Activated T-helper 2 cell treated with anti-CD3 and anti-CD28 coated beads, Interferon-gamma antibody, Interleukin-2, Interleukin-4, amounts not matched to agents 10 μg/mL and 5 μg/mL and 100 μg/mL, durations not matched to agents 14 hours and 24 hours and 36 hours (primary cell): ENCODE results near the gene OPCML. TPM values are rescaled to one million over a fixed set of nuclear protein-coding genes. Genes with fewer than 3 reads are reported as not detected.

Experiments
- DNase-seq: peaks from one replicate; pipeline ENCODE4 v3.0.0; 2021; ENCODE audit warnings: low spot score
- H3K27ac Mint-ChIP-seq: one replicate; pipeline ENCODE4 v1.8.0; 2021; ENCODE audit warnings: mixed read lengths
- H3K27me3 Mint-ChIP-seq: one replicate; pipeline ENCODE4 v1.8.0; 2021; ENCODE audit warnings: low read depth, mixed read lengths
- H3K36me3 Mint-ChIP-seq: one replicate; pipeline ENCODE4 v1.8.0; 2021; ENCODE audit warnings: low read depth, mixed read lengths
- H3K4me1 Mint-ChIP-seq: one replicate; pipeline ENCODE4 v1.8.0; 2021; ENCODE audit warnings: low read depth, mixed read lengths
- H3K4me3 Mint-ChIP-seq: one replicate; pipeline ENCODE4 v1.8.0; 2021; ENCODE audit warnings: low read depth, mild to moderate bottlenecking, moderate library complexity, mixed read lengths
- H3K9me3 Mint-ChIP-seq: one replicate; pipeline ENCODE4 v1.8.0; 2021; ENCODE audit warnings: mixed read lengths
- intact Hi-C: fragments of 100-400 bp; cut with micrococcal nuclease; formaldehyde crosslinking; loops from one replicate; pipeline ENCODE4 v1.15.1; 2023
- total RNA-seq: library from RNA; stranded (reverse); gene quantifications from 2 replicates; pipeline ENCODE4 v1.2.3, GENCODE V29; 2022

The OPCML gene
- total RNA-seq, 1 donor from 2014 or later, result not detected

DNA sequence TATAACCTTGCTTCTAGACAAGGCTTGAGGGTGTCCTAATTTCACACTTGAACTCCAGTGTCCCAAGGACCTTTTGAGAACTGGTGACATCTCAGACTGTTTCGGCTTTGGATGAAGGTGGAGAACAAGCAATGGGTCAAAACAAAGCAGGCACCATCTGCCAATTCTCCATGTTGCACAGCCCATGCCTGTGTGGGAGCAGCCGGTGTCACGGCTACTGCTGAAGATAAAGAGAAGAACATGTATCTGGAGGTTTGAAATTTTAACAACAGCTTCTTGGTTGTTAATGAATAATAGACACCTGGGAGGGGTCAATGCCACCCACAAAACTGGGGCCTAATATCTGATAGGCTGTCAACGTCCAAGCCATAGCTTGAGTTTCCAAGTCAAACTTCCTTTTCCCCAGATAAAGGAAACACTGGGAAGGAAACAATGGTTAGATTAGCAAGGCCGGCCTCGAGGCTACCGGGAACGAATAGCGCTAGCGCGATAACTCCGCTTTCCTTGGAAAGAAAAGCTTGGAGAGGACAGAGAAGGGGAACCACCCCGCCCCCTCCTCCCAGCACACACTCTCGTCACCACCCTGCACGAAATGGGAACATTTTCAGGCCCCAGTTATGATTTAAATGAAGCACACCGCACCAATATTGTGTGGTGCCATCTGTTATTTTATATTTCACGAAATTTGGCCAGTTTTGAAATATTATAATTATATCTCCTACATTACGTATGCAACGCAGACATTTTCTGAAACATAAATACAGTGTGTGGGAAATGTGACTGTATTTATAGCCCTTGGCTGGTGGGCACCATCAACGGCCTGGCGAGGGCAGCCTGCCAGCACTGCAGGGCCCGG lies 21.8 kb upstream of the OPCML start:
- H3K27ac Mint-ChIP-seq, result no peak overlapping the region
- intact Hi-C loops, result no loop called here
- no peak for DNase-seq
- H3K36me3 Mint-ChIP-seq, result no peaks in the 10 kb centered on the region
- no peaks in the 10 kb centered on the region for H3K4me1 Mint-ChIP-seq
- H3K4me3 Mint-ChIP-seq, result no peak overlapping the region
- H3K27me3 Mint-ChIP-seq, result no peaks in the 10 kb centered on the region
- H3K9me3 Mint-ChIP-seq, result no peaks in the 10 kb centered on the region

DNA sequence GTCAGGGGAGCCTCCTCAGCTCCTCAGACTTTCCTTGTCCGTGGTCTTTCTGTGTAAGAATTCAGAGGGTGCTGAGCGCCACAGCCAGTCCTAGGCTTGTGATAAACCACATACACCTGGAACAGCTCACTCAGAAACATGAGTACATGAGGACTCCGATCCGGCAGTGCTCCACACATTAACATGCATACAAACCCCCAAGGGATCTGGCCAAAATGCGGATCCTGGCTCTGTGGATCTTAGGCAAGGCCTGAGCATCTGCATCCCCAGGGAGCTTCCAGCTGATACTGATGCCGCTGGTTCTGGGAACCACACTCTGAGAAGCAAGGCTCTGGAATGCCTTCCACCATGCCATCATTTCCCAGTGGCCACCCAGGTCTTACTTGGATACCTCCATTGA lies 20.6 kb upstream of the OPCML start:
- no peaks in the 10 kb centered on the region for H3K9me3 Mint-ChIP-seq
- intact Hi-C loops, result no loop called here
- DNase-seq, result no peak
- H3K27ac Mint-ChIP-seq, result no peak overlapping the region
- H3K27me3 Mint-ChIP-seq, result no peaks in the 10 kb centered on the region
- H3K36me3 Mint-ChIP-seq, result no peaks in the 10 kb centered on the region
- no peak overlapping the region for H3K4me3 Mint-ChIP-seq
- H3K4me1 Mint-ChIP-seq, result no peaks in the 10 kb centered on the region

DNA sequence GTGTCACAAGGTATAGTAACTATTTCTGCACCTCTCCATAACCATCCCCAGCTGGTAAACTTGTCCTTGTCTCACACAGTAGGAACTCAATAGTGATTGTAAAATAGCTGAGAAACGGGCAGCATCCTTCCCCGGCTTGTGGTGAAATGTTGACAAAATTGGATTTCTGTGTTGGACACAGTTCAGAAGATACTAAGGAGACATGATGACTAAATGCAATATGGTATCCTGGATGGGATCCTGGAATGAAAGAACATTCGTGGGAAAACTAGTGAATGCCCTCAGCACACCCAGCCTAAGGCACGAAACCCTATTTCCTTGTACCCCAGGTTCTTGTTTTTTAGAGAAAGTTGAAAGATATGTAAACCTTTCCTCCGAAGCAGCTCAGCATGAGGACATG lies 18.8 kb upstream of the OPCML start:
- no peaks in the 10 kb centered on the region for H3K9me3 Mint-ChIP-seq
- H3K27me3 Mint-ChIP-seq, result no peaks in the 10 kb centered on the region
- H3K27ac Mint-ChIP-seq, result no peak overlapping the region
- no peak for DNase-seq
- no peaks in the 10 kb centered on the region for H3K4me1 Mint-ChIP-seq
- no peak overlapping the region for H3K4me3 Mint-ChIP-seq
- H3K36me3 Mint-ChIP-seq, result no peaks in the 10 kb centered on the region
- intact Hi-C loops, result no loop called here

DNA sequence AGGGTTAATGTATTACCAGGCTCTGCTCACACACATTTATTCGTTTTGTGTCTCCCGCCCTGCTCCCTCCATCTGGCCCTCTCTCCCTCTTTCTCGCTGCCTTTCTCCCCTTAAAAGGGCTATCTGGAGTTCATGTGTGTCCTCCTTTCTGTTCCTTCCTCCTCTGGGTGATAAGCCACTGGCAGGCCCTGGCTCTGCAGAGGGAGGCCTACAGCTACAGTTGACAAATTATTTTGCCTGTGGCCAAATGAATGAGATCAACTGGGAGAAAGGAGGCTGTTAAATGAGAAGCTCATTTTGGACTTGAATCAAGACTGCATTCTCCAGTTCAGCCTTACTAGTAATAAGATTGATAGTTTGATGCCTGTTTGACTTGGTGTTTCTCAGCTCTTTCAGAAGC lies 17.5 kb upstream of the OPCML start:
- no peaks in the 10 kb centered on the region for H3K27me3 Mint-ChIP-seq
- intact Hi-C loops, result no loop called here

DNA sequence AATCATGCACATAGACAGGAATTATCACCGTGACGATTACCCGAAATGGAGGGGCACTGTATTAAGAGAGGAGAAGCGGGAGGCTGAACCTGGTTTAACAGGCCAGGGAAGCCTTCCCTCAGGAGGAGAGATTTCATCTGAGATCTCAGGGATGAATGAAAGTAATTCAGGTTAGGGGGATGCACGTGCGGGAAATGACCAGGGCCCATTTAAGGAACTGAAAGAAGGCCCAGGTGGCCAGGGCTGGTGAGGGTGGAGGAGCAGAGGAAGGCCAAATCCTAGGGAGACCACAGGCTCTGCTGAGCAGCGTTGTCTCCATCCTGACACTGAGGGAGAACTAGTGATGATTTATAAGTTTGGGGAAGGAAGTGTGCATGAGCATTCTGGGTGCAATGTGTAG lies 16.3 kb upstream of the OPCML start:
- no peak for DNase-seq
- intact Hi-C loops, result no loop called here
- no peaks in the 10 kb centered on the region for H3K4me1 Mint-ChIP-seq
- H3K27ac Mint-ChIP-seq, result no peak overlapping the region
- no peaks in the 10 kb centered on the region for H3K9me3 Mint-ChIP-seq
- no peak overlapping the region for H3K4me3 Mint-ChIP-seq
- no peaks in the 10 kb centered on the region for H3K27me3 Mint-ChIP-seq
- H3K36me3 Mint-ChIP-seq, result no peaks in the 10 kb centered on the region

More for the DNA sequence above, 17.5 kb upstream of the OPCML start:
- Mint-ChIP-seq H3K4me1 (no peaks in the 10 kb centered on the region), H3K27ac (no peak overlapping the region), H3K9me3 (no peaks in the 10 kb centered on the region), H3K4me3 (no peak overlapping the region), H3K36me3 (no peaks in the 10 kb centered on the region)
- DNase-seq, result no peak

DNA sequence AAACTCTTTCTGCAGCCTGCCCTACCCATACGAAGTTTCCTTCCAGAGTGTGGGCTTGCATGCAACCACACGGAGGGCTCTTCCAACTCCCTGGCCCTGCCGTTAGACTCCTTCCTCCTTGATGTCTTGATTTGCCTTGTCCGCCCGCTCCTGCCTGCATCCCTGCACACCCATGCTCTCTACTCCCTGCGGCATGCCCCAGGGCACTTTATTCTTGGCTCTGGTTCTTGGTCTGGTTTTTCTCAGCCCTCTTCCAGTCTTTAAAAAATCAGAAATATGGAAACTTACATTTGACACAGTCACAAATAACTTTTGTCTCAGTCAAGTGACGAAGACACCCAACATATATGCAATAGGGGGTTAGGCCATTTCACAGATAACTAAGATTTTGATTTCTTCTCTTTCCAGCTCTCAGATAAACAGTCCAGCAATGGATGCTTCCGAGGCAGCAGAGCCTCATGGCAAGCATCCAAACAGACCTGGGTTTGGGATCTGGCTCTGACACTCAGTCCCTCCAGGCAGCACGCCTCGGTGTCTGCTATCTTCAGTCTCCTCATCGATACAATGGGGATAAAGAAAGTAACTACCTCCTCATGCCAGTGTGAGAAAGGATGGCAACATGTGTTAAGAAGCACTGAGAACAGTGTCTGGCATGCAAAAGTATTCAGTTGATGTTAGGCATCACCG lies 15.7 kb upstream of the OPCML start:
- Mint-ChIP-seq H3K4me3 (no peak overlapping the region), H3K9me3 (no peaks in the 10 kb centered on the region), H3K36me3 (no peaks in the 10 kb centered on the region), H3K27ac (no peak overlapping the region), H3K4me1 (no peaks in the 10 kb centered on the region), H3K27me3 (no peaks in the 10 kb centered on the region)
- intact Hi-C loops, result no loop called here
- no peak for DNase-seq

DNA sequence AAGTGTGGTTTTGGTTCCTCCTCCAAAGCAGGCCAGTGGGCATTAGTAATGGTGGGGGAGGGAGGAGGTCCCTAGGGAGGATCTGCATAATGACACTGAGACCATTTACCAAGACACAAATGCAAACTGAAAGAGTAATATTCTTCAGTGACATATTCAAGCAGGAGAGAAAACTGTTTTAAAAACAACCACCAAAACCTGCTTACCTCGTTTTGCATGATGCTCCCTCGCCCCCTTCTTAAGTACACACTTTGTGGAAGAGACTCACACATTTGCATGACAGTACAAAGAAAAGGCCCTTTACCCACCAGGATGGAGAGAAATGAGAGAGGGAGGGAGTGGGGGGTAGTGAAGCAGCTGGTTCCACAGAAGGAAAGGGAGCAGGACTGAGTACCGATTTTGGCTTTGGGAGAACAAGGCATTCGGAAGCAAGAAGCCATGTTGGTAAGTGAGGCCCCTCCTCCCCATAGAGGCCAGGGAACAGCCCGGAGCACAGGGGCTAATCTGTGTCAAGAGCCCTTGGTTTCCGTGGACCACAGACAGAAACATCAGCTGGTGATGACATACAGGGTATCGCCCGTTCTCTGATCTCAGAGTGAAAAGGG lies 13.0 kb upstream of the OPCML start:
- no peaks in the 10 kb centered on the region for H3K36me3 Mint-ChIP-seq
- H3K27me3 Mint-ChIP-seq, result no peaks in the 10 kb centered on the region
- DNase-seq, result no peak
- no peak overlapping the region for H3K27ac Mint-ChIP-seq
- no peaks in the 10 kb centered on the region for H3K4me1 Mint-ChIP-seq
- intact Hi-C loops, result no loop called here
- H3K9me3 Mint-ChIP-seq, result no peaks in the 10 kb centered on the region
- H3K4me3 Mint-ChIP-seq, result no peak overlapping the region

DNA sequence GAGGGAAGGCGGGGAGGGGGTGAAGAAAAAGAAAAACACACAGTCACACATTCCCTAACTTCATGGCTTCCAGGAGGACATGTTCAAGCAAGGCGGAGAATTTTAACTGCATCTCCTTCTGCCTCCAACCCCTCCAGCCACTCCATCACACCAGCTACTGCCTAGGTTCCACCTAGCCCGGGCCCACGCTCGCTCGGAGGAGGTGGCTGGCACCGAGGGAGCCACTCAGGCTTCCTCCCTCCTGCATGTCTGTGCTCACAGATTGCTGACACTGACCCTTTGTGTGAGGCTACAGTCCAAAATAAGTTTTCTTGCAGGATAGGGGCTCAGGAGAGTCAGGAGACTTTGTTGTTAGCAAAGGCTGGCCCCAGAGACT lies 9.4 kb upstream of the OPCML start:
- peaks cover 2% of the 10 kb centered on the region for H3K27me3 Mint-ChIP-seq

DNA sequence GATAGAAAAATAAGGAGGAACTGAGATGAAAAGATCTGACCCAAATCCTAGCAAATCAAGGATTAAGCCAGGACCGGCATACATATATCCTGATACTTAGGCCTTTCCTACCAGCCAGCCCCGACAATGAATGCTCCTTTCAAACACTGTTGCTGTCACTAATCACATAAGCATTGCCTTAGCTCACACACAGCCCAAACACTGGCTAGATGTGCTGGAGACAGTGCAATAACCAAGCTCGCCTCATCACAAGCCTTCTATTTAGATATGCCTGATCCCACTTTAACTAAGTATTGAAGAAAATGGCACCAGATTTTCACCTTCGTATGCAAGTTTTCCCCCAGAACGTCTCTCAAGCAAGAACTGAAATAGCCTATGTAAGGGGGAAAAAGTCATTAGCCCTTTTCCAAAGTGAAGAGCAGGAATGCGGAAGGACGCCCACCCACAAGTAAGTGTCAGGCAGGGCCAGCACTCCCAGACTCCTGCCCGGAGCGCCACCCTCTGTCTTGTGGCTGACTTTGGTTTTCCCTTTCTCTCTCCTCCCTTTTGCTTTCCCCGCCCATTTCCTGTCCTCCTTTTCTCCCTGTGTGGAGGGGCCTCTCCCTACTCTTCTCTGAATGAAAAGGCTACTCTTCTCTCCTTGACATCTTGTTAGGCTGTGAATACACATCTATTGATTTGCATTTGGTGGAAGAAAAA lies 8.9 kb upstream of the OPCML start:
- H3K36me3 Mint-ChIP-seq, result no peaks in the 10 kb centered on the region
- peaks cover 2% of the 10 kb centered on the region for H3K27me3 Mint-ChIP-seq
- H3K9me3 Mint-ChIP-seq, result no peaks in the 10 kb centered on the region
- intact Hi-C loops, result no loop called here
- H3K4me1 Mint-ChIP-seq, result peaks cover 2% of the 10 kb centered on the region
- no peak for DNase-seq
- no peak overlapping the region for H3K4me3 Mint-ChIP-seq
- no peak overlapping the region for H3K27ac Mint-ChIP-seq

More for the DNA sequence above, 9.4 kb upstream of the OPCML start:
- no peak overlapping the region for H3K27ac Mint-ChIP-seq
- intact Hi-C loops, result no loop called here
- H3K4me1 Mint-ChIP-seq, result no peaks in the 10 kb centered on the region
- H3K36me3 Mint-ChIP-seq, result no peaks in the 10 kb centered on the region
- no peak for DNase-seq
- H3K9me3 Mint-ChIP-seq, result no peaks in the 10 kb centered on the region
- H3K4me3 Mint-ChIP-seq, result no peak overlapping the region

DNA sequence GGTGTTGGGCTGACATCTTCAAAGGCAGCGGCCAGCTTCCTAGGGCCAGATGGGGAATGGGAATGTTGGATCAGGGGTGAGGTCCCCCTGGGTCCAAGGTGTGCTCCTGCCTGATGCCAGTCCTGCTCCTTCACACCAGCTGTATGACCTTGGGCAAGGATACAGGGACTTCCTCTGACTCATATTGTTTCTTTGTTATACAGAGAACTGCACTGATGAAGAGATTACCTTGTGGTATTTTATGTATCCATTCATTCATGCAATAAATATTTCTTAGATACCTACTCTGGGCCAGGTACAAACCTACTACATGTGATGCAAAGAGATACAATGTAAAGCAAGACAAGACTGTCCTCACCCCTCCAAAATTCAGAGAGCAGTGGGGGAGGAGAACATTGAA lies 3.9 kb upstream of the OPCML start:
- H3K9me3 Mint-ChIP-seq, result no peaks in the 10 kb centered on the region
- no peak overlapping the region for H3K4me3 Mint-ChIP-seq
- H3K36me3 Mint-ChIP-seq, result no peaks in the 10 kb centered on the region
- H3K27ac Mint-ChIP-seq, result no peak overlapping the region
- no peak for DNase-seq
- H3K27me3 Mint-ChIP-seq, result peaks cover 29% of the 10 kb centered on the region
- peaks cover 3% of the 10 kb centered on the region for H3K4me1 Mint-ChIP-seq
- intact Hi-C loops, result no loop called here

DNA sequence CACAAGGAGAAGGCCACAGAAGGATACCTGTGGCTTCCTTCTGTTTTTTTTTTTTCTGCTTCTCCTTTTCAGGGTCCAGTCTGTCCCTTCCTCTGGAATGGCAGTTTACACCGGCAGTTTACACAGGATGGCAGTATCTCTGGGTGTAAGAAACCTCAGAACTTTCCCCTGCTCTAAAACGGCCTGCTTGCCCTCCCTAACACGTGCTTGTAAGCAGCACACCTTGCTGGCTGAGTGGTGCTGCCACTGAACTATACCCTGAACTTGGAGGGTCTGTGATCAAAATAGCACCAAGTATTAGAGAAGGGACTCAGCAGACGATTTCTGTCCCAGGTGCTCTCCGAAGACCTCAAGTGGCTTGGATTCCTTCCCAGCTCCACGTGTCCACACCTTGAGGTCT lies 904 bp upstream of the OPCML start:
- no peak overlapping the region for H3K27ac Mint-ChIP-seq
- H3K27me3 Mint-ChIP-seq, result peaks cover 39% of the 10 kb centered on the region
- DNase-seq, result no peak
- no peak overlapping the region for H3K4me3 Mint-ChIP-seq
- H3K9me3 Mint-ChIP-seq, result no peaks in the 10 kb centered on the region
- intact Hi-C loops, result no loop called here
- H3K36me3 Mint-ChIP-seq, result no peaks in the 10 kb centered on the region
- peaks cover 3% of the 10 kb centered on the region for H3K4me1 Mint-ChIP-seq

DNA sequence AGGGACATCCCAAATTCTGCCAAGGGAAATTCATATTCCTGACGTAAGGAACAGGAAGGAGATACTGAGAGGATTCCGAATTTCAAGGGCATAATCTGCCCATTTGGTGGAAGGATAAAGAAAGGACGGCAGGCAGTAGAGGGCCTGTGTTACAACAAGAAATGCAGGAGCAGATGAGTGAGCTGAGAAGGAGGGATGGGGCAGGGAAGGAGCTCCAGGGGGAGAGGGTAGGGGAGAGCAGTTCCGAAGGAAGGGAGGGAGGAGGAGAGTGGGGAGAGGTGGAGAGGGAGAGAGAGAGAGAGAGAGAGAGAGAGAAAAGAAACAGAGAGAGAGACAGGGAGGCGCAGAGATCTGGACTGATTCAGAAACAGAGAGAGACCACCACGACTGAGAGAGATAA lies 843 bp downstream of the OPCML start:
- H3K4me3 Mint-ChIP-seq, result no peak overlapping the region
- intact Hi-C loops, result no loop called here
- H3K4me1 Mint-ChIP-seq, result peaks cover 3% of the 10 kb centered on the region
- H3K9me3 Mint-ChIP-seq, result no peaks in the 10 kb centered on the region
- DNase-seq, result no peak
- H3K27me3 Mint-ChIP-seq, result peaks cover 39% of the 10 kb centered on the region
- H3K36me3 Mint-ChIP-seq, result no peaks in the 10 kb centered on the region
- no peak overlapping the region for H3K27ac Mint-ChIP-seq

DNA sequence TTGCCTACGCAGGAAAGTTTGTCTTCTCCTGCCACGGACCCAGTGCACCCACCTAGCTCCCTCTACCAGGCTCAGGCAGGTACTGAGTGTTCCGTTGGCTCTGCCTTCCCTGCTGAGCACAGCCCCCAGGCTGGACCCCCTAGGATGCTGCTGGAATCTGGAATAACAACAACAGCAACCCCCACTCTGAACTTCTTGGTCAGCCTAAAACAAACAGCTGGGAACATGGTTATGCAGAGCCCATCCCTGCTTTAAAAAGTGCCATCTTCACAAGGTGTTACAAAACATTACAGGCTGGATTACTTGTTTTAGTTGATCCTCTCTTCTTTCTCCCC lies 1.8 kb downstream of the OPCML start:
- Mint-ChIP-seq H3K27me3 (peaks cover 39% of the 10 kb centered on the region), H3K4me1 (no peaks in the 10 kb centered on the region), H3K27ac (no peak overlapping the region), H3K36me3 (no peaks in the 10 kb centered on the region), H3K4me3 (no peak overlapping the region), H3K9me3 (no peaks in the 10 kb centered on the region)
- intact Hi-C loops, result no loop called here
- DNase-seq, result no peak
